IPS DF 4.7 (cell line): Measurements from ENCODE around the gene GTPBP1.

ENCODE experiments used
- DNase-seq: peaks from one replicate; pipeline ENCODE4 v3.0.0-alpha.2; 2013; ENCODE audit warnings: low spot score; ENCODE audit errors: extremely low read depth

Gene GTPBP1

GRCh38 chr22:38724926-38725571 is 19.3 kb downstream of the GTPBP1 start:
- no peak for DNase-seq

GRCh38 chr22:38725900-38726655 is 20.3 kb downstream of the GTPBP1 start:
- DNase-seq: no peak

GRCh38 chr22:38727123-38727522 is 21.4 kb downstream of the GTPBP1 start:
- no peak for DNase-seq

GRCh38 chr22:38727530-38728451 is 22.0 kb downstream of the GTPBP1 start:
- no peak for DNase-seq

GRCh38 chr22:38728871-38729796 is 23.4 kb downstream of the GTPBP1 start:
- no peak for DNase-seq

- no peak for DNase-seq
These were observed 24.2 kb downstream of the GTPBP1 start for GRCh38 chr22:38729946-38730345.

GRCh38 chr22:38730411-38730871 is 24.7 kb downstream of the GTPBP1 start:
- DNase-seq: no peak

- DNase-seq: no peak
These were observed 26.0 kb downstream of the GTPBP1 start for GRCh38 chr22:38731703-38732161.

- DNase-seq: no peak
These were observed 26.6 kb downstream of the GTPBP1 start for GRCh38 chr22:38732251-38732815.

- DNase-seq: no peak
These were observed 27.6 kb downstream of the GTPBP1 start for GRCh38 chr22:38733329-38733723.

- DNase-seq: no peak
These were observed 28.1 kb downstream of the GTPBP1 start for GRCh38 chr22:38733724-38734381.

- DNase-seq: no peak
These were observed 28.8 kb downstream of the GTPBP1 start for GRCh38 chr22:38734421-38735100.

- DNase-seq: no peak
These were observed 29.4 kb downstream of the GTPBP1 start for GRCh38 chr22:38735126-38735464.

GRCh38 chr22:38735465-38736256 is 29.9 kb downstream of the GTPBP1 start:
- DNase-seq: no peak

GRCh38 chr22:38736257-38736570 is 30.5 kb downstream of the GTPBP1 start:
- DNase-seq: no peak

GRCh38 chr22:38737302-38738060 is 31.7 kb downstream of the GTPBP1 start:
- DNase-seq: no peak

- DNase-seq: no peak
These were observed 32.8 kb downstream of the GTPBP1 start for GRCh38 chr22:38738475-38739070.
